ENCODE measurements around the gene CLTCL1. TPM values are rescaled to one million over a fixed set of nuclear protein-coding genes. Genes with fewer than 3 reads are reported as not detected.

CLTCL1 gene
- total RNA-seq, 1 donor from 2014 or later, result 9.9 TPM

DNA sequence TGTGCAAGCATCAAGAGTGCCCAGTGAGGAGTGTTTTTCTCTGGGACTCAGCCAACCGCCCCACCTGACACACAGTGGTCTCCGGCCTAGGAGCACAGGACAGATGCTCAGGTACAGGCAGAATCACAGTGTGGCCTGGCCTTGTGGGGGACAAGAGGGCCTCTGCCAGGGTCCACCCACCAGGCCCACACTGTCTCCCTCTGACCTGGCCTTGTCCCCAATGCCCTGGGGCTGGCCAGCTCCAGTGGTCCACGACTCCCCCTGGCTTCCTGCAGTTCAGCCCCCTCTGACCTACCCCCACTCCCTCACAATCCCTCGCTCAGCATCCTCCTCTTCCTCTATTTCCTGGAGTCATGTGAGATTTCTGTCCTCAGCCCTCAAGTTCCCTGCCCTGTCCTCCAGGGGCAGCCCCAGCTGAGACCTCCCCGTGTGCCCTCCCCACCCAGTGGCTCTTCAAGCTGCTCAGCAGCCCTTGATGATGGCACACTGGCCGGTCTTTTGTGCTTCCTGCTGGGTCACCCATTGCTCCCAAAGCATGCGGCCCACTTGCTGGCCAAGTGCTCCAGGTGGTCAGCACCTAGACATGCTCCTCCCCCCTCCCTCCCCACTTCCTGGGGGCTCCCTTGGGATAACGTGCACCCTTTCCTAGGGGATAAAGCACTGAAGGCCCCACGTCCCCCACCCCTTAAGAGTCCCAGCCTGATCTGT is 158.7 kb downstream of the CLTCL1 start:
- DNase-seq (ENCODE audit: low spot score), result no peak

DNA sequence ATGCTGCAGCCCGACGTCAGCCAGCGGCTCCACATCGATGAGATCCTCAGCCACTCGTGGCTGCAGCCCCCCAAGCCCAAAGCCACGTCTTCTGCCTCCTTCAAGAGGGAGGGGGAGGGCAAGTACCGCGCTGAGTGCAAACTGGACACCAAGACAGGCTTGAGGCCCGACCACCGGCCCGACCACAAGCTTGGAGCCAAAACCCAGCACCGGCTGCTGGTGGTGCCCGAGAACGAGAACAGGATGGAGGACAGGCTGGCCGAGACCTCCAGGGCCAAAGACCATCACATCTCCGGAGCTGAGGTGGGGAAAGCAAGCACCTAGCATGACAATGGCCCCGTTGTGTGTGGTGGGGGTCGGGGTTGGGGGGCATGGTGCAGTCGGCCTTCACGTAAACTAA is 159.4 kb downstream of the CLTCL1 start:
- no peak for DNase-seq (ENCODE audit: low spot score)

GRCh38 chr22:19131685-19132015 is 159.9 kb downstream of the CLTCL1 start:
- DNase-seq (ENCODE audit: low spot score), result no peak

DNA sequence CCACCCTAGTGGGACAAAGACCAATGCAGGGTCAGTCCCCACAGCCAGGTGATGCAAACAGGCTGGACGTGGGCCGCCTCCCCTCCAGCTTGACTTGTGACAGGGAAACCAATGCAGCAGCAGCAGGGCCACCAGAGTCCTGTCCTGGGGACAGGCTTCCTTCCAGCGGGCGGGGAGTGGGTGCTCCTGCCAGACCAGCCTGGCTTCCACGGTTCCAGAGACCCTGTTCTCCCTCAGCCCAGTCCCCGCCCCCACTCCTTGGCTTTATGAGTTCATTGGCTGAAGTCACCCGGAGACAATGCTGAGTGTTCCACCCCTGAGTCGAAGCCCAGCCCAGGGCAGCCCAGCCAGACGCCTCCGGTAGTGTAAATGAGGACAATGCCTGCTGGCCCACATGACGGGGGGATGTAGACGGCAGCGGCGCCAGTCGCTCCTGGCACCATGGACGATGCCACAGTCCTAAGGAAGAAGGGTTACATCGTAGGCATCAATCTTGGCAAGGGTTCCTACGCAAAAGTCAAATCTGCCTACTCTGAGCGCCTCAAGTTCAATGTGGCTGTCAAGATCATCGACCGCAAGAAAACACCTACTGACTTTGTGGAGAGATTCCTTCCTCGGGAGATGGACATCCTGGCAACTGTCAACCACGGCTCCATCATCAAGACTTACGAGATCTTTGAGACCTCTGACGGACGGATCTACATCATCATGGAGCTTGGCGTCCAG is 160.4 kb downstream of the CLTCL1 start, which contains the start of gene TSSK2:
TSSK2 (plus strand) TSS at position 350 of the 726 bp plus-strand sequence; CDS start at position 442, 92 bp downstream.
- no peak for DNase-seq (ENCODE audit: low spot score)

GRCh38 chr22:19129871-19130270 is 161.6 kb downstream of the CLTCL1 start:
- DNase-seq (ENCODE audit: low spot score), result no peak

Other genes starting within 250 kb of the CLTCL1 start
- 47.4 TPM for gene DGCR2, start 169.3 kb downstream of the CLTCL1 start, total RNA-seq (ENCODE audit: insufficient read depth, low replicate concordance)
- 1.4 TPM for gene TSSK2, start 160.4 kb downstream of the CLTCL1 start, total RNA-seq (ENCODE audit: insufficient read depth, low replicate concordance)
- 4.3 TPM for gene ESS2, start 147.1 kb downstream of the CLTCL1 start, total RNA-seq (ENCODE audit: insufficient read depth, low replicate concordance)
- not detected for gene GSC2, start 141.4 kb downstream of the CLTCL1 start, total RNA-seq (ENCODE audit: insufficient read depth, low replicate concordance)
- 19.3 TPM for gene SLC25A1, start 113.0 kb downstream of the CLTCL1 start, total RNA-seq (ENCODE audit: insufficient read depth, low replicate concordance)
- gene HIRA, start 140.0 kb upstream of the CLTCL1 start, total RNA-seq (ENCODE audit: insufficient read depth, low replicate concordance), result 13.7 TPM
- gene MRPL40, start 140.8 kb upstream of the CLTCL1 start, total RNA-seq (ENCODE audit: insufficient read depth, low replicate concordance), result 32.7 TPM
- 66.0 TPM for gene C22orf39, start 156.0 kb upstream of the CLTCL1 start, total RNA-seq (ENCODE audit: insufficient read depth, low replicate concordance)
- 35.4 TPM for gene UFD1, start 187.5 kb upstream of the CLTCL1 start, total RNA-seq (ENCODE audit: insufficient read depth, low replicate concordance)
- gene CDC45, start 188.2 kb upstream of the CLTCL1 start, total RNA-seq (ENCODE audit: insufficient read depth, low replicate concordance), result 0.96 TPM
- 8.7 TPM for gene CLDN5, start 232.7 kb upstream of the CLTCL1 start, total RNA-seq (ENCODE audit: insufficient read depth, low replicate concordance)

Data from umbilical cord (tissue), 2 donors.